Activated CD8-positive, alpha-beta memory T cell treated with anti-CD3 and anti-CD28 coated beads for 36 hours (primary cell): ENCODE results near the gene SLC17A2. TPM values are rescaled to one million over a fixed set of nuclear protein-coding genes. Genes with fewer than 3 reads are reported as not detected.

Source experiments
- CTCF ChIA-PET: fragments of 350-600 bp; sonication (Branson Sonifier 250); formaldehyde crosslinking; loops from one replicate; lab custom pipeline; 2021; ENCODE audit warnings: antibody characterized with exemption; lab: Charles Lee
- POLR2A ChIA-PET: fragments of 350-600 bp; sonication (Branson Sonifier 250); formaldehyde crosslinking; loops from one replicate; lab custom pipeline; 2021; ENCODE audit warnings: antibody characterized with exemption; lab: Charles Lee
- total RNA-seq, 2 experiments: library from RNA; stranded (reverse); gene quantifications; one replicate each; pipeline ENCODE4 v1.2.3, GENCODE V29; 2021

SLC17A2 gene
- total RNA-seq, 2 experiments from 2014 or later, result not detected

GRCh38 chr6:25872814-25873213 is 57.7 kb downstream of the SLC17A2 start:
- POLR2A ChIA-PET, result no interaction called here
- CTCF ChIA-PET, result interaction anchor here (1.0 kb wide), 1 partner anchor 13 kb away, joined by 3 read pairs; no protein-coding TSS in a partner anchor

GRCh38 chr6:25869840-25870239 is 60.7 kb downstream of the SLC17A2 start:
- POLR2A ChIA-PET, result no interaction called here
- CTCF ChIA-PET, result no interaction called here

- CTCF ChIA-PET, result no interaction called here
- POLR2A ChIA-PET, result no interaction called here
Measured at GRCh38 chr6:25868436-25869183, 61.9 kb downstream of the SLC17A2 start.

- POLR2A ChIA-PET, result no interaction called here
Measured at GRCh38 chr6:25866011-25866410, 64.5 kb downstream of the SLC17A2 start.

GRCh38 chr6:25863360-25863759 is 67.1 kb downstream of the SLC17A2 start:
- CTCF ChIA-PET, result no interaction called here
- POLR2A ChIA-PET, result no interaction called here

More at GRCh38 chr6:25866011-25866410, 64.5 kb downstream of the SLC17A2 start:
- CTCF ChIA-PET, result interaction anchor here (1.0 kb wide), 1 partner anchor 643 kb away, joined by 3 read pairs; no protein-coding TSS in a partner anchor

Other genes starting within 250 kb of the SLC17A2 start
- gene SLC17A4, start 175.9 kb downstream of the SLC17A2 start, total RNA-seq, result not detected
- gene SLC17A1, start 98.6 kb downstream of the SLC17A2 start, total RNA-seq, result not detected
- gene SLC17A3, start 56.4 kb downstream of the SLC17A2 start, total RNA-seq, result not detected
- gene TRIM38, start 32.1 kb upstream of the SLC17A2 start, total RNA-seq, result 1 to 10 TPM; 8.6 TPM
- gene HFE, start 156.7 kb upstream of the SLC17A2 start, total RNA-seq, result under 1 TPM; 0.19 to 0.89 TPM